BE2C (cell line): Measurements from ENCODE around the gene SLC26A4.

Experiments used
- DNase-seq: peaks from one replicate; pipeline ENCODE4 v3.0.0-alpha.2; 2020
- H3K27me3 ChIP-seq: fragments of 250-450 bp; sonication (Bioruptor Pico); 2 replicates; pipeline ENCODE4 v1.5.1; 2020; ENCODE audit warnings: mild to moderate bottlenecking
- H3K36me3 ChIP-seq: fragments of 250-450 bp; sonication (Bioruptor Pico); 2 replicates; pipeline ENCODE4 v1.5.1; 2020; ENCODE audit warnings: mild to moderate bottlenecking
- H3K4me1 ChIP-seq: fragments of 250-450 bp; sonication (Bioruptor Pico); 2 replicates; pipeline ENCODE4 v1.5.1; 2020
- H3K4me3 ChIP-seq: 2 replicates; pipeline ENCODE4 v1.5.1; 2011; ENCODE audit warnings: low read depth, low read length
- H3K9me3 ChIP-seq: fragments of 250-450 bp; sonication (Bioruptor Pico); 2 replicates; pipeline ENCODE4 v1.5.1; 2020
- TF ChIP-seq, protein P1 (sequence below): IDR thresholded peaks from 2 replicates; pipeline ENCODE4 v1.5.1; 2012; ENCODE audit warnings: mild to moderate bottlenecking, low read depth, low read length

SLC26A4 gene

DNA sequence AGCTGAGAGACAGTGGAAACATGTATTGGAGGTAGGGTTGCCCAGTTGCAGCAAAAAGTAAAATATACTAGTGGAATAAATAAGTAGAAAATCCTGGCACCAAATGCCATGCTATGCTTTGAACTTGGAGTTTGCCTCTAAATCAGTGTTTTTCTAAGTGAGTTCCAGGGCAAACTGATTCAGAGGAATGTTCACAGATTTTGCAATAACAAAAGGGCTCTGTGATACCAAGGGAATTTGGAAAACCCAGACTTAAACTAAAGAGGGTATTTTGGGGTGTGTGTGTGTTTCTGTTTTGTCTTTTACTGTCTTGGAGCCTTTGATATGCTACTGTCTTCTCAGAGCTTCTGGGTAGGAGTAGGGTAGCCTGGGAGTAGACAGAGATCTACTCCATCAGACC is 39.9 kb downstream of the SLC26A4 start:
- Histone ChIP-seq H3K9me3 (no peaks in the 10 kb centered on the region), H3K4me3 (no peak overlapping the region), H3K27me3 (no peaks in the 10 kb centered on the region), H3K4me1 (peaks cover 4% of the 10 kb centered on the region; the same call in 1 of the 2 replicates), H3K36me3 (no peaks in the 10 kb centered on the region)
- TF ChIP-seq, protein P1, sequence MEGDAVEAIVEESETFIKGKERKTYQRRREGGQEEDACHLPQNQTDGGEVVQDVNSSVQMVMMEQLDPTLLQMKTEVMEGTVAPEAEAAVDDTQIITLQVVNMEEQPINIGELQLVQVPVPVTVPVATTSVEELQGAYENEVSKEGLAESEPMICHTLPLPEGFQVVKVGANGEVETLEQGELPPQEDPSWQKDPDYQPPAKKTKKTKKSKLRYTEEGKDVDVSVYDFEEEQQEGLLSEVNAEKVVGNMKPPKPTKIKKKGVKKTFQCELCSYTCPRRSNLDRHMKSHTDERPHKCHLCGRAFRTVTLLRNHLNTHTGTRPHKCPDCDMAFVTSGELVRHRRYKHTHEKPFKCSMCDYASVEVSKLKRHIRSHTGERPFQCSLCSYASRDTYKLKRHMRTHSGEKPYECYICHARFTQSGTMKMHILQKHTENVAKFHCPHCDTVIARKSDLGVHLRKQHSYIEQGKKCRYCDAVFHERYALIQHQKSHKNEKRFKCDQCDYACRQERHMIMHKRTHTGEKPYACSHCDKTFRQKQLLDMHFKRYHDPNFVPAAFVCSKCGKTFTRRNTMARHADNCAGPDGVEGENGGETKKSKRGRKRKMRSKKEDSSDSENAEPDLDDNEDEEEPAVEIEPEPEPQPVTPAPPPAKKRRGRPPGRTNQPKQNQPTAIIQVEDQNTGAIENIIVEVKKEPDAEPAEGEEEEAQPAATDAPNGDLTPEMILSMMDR: no peak
- no peak for DNase-seq

DNA sequence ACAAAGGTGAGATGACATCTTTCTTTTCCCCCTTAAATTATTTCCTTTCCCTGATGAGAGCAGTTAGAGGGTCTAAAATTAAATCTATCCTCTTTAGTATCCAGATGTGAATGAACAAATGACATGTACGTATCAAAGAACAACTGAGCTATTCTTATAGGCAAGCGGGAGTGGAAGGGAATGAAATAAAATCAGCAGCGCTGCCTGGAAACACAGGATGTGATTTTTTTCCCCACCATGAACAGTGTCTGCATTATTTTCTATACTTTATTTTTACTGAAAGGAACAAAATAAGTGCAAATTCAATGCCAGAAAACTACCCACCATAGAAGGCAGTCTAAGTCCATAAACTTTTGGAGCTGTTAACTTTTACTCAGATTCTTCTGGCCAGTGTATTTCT is 40.6 kb downstream of the SLC26A4 start:
- TF ChIP-seq, protein P1: no peak
- H3K36me3 ChIP-seq: no peaks in the 10 kb centered on the region
- no peak overlapping the region for H3K4me3 ChIP-seq
- H3K27me3 ChIP-seq: no peaks in the 10 kb centered on the region
- no peaks in the 10 kb centered on the region for H3K9me3 ChIP-seq
- H3K4me1 ChIP-seq: peaks cover 4% of the 10 kb centered on the region; the same call in 1 of the 2 replicates
- no peak for DNase-seq

DNA sequence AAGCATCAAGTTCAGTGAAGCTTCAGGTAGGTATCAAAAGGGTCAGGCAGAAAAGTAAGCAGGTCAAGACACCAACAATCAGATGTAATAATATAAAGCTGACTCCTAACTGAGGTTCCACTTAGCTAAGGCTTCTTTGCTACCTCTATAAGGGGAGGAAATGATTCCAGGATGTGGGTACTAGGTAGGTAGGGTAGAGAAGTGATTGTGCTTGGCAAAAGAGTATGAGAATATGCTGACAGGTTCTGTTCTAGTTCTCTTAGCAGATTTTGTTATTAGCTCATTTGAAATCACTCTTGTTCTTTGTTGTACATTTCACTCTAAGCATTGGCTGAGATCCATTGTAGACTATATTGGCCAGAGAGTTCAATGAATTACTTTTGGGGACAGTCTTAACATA is 42.6 kb downstream of the SLC26A4 start:
- Histone ChIP-seq H3K36me3 (no peaks in the 10 kb centered on the region), H3K4me1 (no peaks in the 10 kb centered on the region), H3K9me3 (no peaks in the 10 kb centered on the region), H3K4me3 (no peak overlapping the region), H3K27me3 (no peaks in the 10 kb centered on the region)
- DNase-seq: no peak
- TF ChIP-seq, protein P1: no peak

DNA sequence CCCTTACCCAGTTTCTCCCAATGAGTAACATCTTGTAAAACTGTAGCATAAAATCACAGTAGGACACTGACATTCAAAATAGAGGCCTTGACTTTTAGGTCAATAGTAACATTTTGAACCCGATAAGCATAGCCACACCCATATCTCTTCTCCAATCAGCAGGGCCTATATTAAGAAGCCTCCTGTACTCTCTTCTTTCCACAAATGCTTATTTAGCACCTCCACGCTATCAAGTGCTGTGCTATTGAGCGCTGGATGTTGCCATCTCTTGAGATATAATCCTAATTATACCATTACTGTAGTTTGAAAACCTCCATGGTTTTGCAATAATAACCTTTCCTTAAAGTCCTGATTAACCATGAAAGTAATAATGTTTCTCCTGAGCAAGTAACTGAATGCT is 43.2 kb downstream of the SLC26A4 start:
- H3K27me3 ChIP-seq: no peaks in the 10 kb centered on the region
- TF ChIP-seq, protein P1: no peak

DNA sequence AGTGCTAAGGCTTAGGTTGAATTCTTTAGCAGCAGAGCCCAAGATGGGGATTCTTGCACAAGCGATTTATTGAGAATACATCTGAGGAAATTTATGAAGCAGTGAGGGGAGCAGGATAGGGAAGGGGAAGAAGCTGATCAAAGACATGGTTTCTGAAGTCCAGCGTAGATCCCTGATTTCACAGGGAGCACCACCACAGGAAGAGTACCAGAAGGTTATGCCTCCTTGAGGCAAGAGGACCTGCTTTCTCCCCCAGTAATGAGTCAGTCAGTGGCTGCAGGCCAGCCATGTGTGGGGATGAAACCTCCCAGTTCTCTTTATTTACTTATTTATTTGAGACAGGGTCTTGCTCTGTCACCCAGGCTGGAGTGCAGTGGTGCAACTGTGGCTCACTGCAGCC is 48.3 kb downstream of the SLC26A4 start:
- Histone ChIP-seq H3K27me3 (no peaks in the 10 kb centered on the region), H3K36me3 (no peaks in the 10 kb centered on the region), H3K4me1 (no peaks in the 10 kb centered on the region), H3K4me3 (no peak overlapping the region), H3K9me3 (no peaks in the 10 kb centered on the region)
- DNase-seq: no peak
- TF ChIP-seq, protein P1: no peak

More for the DNA sequence above, 43.2 kb downstream of the SLC26A4 start:
- Histone ChIP-seq H3K36me3 (no peaks in the 10 kb centered on the region), H3K4me3 (no peak overlapping the region), H3K9me3 (no peaks in the 10 kb centered on the region), H3K4me1 (no peaks in the 10 kb centered on the region)
- no peak for DNase-seq

DNA sequence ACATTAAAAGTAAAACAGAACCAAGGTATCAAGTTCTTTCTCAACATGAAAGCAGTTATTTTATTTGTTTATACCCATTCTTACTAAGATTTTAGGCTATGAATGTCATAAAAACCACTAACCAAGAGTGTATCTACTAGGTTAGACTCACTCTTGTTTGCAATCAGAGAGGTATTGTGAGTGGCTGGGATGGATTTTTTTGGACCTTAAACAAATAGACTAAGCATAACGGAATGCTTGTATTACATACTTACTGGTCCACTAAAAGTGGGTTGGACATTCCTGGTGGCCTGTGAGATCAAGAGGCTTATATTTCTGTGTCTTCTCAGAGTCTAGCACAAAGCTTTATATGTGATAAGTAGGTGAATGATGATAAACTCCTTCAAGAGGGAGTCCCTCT is 50.7 kb downstream of the SLC26A4 start:
- Histone ChIP-seq H3K27me3 (no peaks in the 10 kb centered on the region), H3K9me3 (no peaks in the 10 kb centered on the region), H3K4me3 (no peak overlapping the region), H3K36me3 (no peaks in the 10 kb centered on the region), H3K4me1 (0 out of 2 replicates have a peak, but pooled peaks cover 3% of the 10 kb centered on the region)
- TF ChIP-seq, protein P1: no peak
- no peak for DNase-seq
